Activated effector memory CD4-positive, alpha-beta T cell treated with Interleukin-2 at 50 U/mL for 16 hours (primary cell): ENCODE measurements around the gene ITIH4.
"Not testable (repeated sequence)": the region's sequence is repeated elsewhere in the genome, so short reads cannot be mapped to it uniquely, and the experiment has no call there.

Experiments used
- DNase-seq: peaks from one replicate; pipeline ENCODE4 v3.0.0-alpha.2; 2020

The ITIH4 gene

GRCh38 chr3:52779837-52780585 lies 50.5 kb downstream of the ITIH4 start:
- DNase-seq: no peak

- no peak for DNase-seq
Observed at GRCh38 chr3:52779011-52779836, 51.2 kb downstream of the ITIH4 start.

GRCh38 chr3:52777959-52778805 lies 52.3 kb downstream of the ITIH4 start:
- no peak for DNase-seq

GRCh38 chr3:52777127-52777958 lies 53.1 kb downstream of the ITIH4 start, which contains the start of gene ITIH1:
Gene ITIH1, plus strand, starts transcription at chr3:52777599. Its CDS starts 17 bp downstream, at chr3:52777616.
- DNase-seq: no peak

GRCh38 chr3:52776486-52776885 lies 54.0 kb downstream of the ITIH4 start:
- not testable (repeated sequence) for DNase-seq

GRCh38 chr3:52775877-52776276 lies 54.6 kb downstream of the ITIH4 start:
- no peak for DNase-seq

GRCh38 chr3:52774901-52775864 lies 55.3 kb downstream of the ITIH4 start:
- no peak for DNase-seq

GRCh38 chr3:52774066-52774713 lies 56.3 kb downstream of the ITIH4 start:
- DNase-seq: no peak

GRCh38 chr3:52773361-52774065 lies 57.0 kb downstream of the ITIH4 start:
- no peak for DNase-seq

GRCh38 chr3:52771702-52772101 lies 58.8 kb downstream of the ITIH4 start:
- DNase-seq: no peak

- DNase-seq: no peak
Observed at GRCh38 chr3:52771334-52771681, 59.2 kb downstream of the ITIH4 start.

GRCh38 chr3:52770496-52771333 lies 59.8 kb downstream of the ITIH4 start, which contains the start of gene NEK4:
Gene NEK4, minus strand, starts transcription at chr3:52770940. Its CDS starts 194 bp downstream, at chr3:52770746.
- peak; percentile 73 for DNase-seq

GRCh38 chr3:52769786-52770455 lies 60.6 kb downstream of the ITIH4 start:
- no peak for DNase-seq

GRCh38 chr3:52763466-52763865 lies 67.0 kb downstream of the ITIH4 start:
- no peak for DNase-seq
